Fibroblast of pulmonary artery (primary cell): Measurements from ENCODE around the gene RALGPS1.

Experiments
- DNase-seq: peaks from one replicate; pipeline ENCODE4 v3.0.0-alpha.2; 2010; ENCODE audit warnings: low read depth
- H3K4me3 ChIP-seq: replicated peaks from 2 replicates; pipeline ENCODE4 v1.5.1; 2011; ENCODE audit warnings: low read depth, mild to moderate bottlenecking, control low read depth, low read length, moderate library complexity
- CTCF ChIP-seq: IDR thresholded peaks from 2 replicates; pipeline ENCODE4 v1.5.1; 2011; ENCODE audit warnings: mild to moderate bottlenecking, control low read depth, low read length, inconsistent platforms; ENCODE audit errors: missing control alignments

RALGPS1 gene

GRCh38 chr9:127078988-127079387 is 164.4 kb downstream of the RALGPS1 start:
- DNase-seq = no peak
- TF ChIP-seq CTCF = no peak
- H3K4me3 ChIP-seq = no peak overlapping the region

GRCh38 chr9:127079446-127080140 is 165.0 kb downstream of the RALGPS1 start:
- no peak for DNase-seq
- H3K4me3 ChIP-seq = no peak overlapping the region
- no peak for TF ChIP-seq CTCF

GRCh38 chr9:127081250-127082185 is 166.9 kb downstream of the RALGPS1 start:
- TF ChIP-seq CTCF = no peak
- no peak for DNase-seq
- H3K4me3 ChIP-seq = no peak overlapping the region

GRCh38 chr9:127083138-127083980 is 168.8 kb downstream of the RALGPS1 start:
- TF ChIP-seq CTCF = no peak
- no peak overlapping the region for H3K4me3 ChIP-seq
- no peak for DNase-seq

GRCh38 chr9:127084076-127085039 is 169.8 kb downstream of the RALGPS1 start:
- DNase-seq = no peak
- no peak for TF ChIP-seq CTCF
- H3K4me3 ChIP-seq = no peak overlapping the region

GRCh38 chr9:127085186-127085585 is 170.6 kb downstream of the RALGPS1 start:
- no peak for TF ChIP-seq CTCF
- no peak overlapping the region for H3K4me3 ChIP-seq
- DNase-seq = no peak
